ENCODE measurements around the gene ZNF91. TPM values are rescaled to one million over a fixed set of nuclear protein-coding genes. Genes with fewer than 3 reads are reported as not detected.

Gene ZNF91
- total and polyA plus RNA-seq, 2 donors (not counting 1 experiment from before 2014, with no cell fraction given): 10.9 to 17.8 TPM

- no peak overlapping the region for H3K27ac ChIP-seq (ENCODE audit: insufficient read depth, low read length)
- H3K36me3 ChIP-seq (ENCODE audit: control insufficient read depth, insufficient read depth, low read length): peaks cover 1% of the 10 kb centered on the region
- H3K79me2 ChIP-seq (ENCODE audit: control insufficient read depth, insufficient read depth, low read length): peaks cover 50% of the 10 kb centered on the region
- H3K9me3 ChIP-seq (ENCODE audit: control insufficient read depth, insufficient read depth, low read depth, low read length): no peaks in the 10 kb centered on the region
- H3K9ac ChIP-seq (ENCODE audit: insufficient read depth, low read length): no peak overlapping the region
- no peak overlapping the region for H3K4me3 ChIP-seq (replicated peaks in 1 of 4; ENCODE audit: control extremely low read depth in 1 of 4, insufficient read depth in 1 of 4, low read depth in 3 of 4, low read length in 4 of 4)
- H3K4me2 ChIP-seq (ENCODE audit: extremely low read depth, insufficient read depth, low read length): no peak overlapping the region
- no peak overlapping the region for H2AFZ ChIP-seq (ENCODE audit: low read length)
- DNase-seq (ENCODE audit: low read depth in 2 of 2): no peak
- no peaks in the 10 kb centered on the region for H3K4me1 ChIP-seq (ENCODE audit: control insufficient read depth, extremely low read depth, insufficient read depth, low read length)
- H4K20me1 ChIP-seq (ENCODE audit: control insufficient read depth, extremely low read depth, insufficient read depth, low read length): no peaks in the 10 kb centered on the region
- TF ChIP-seq EZH2 (IDR thresholded peaks at IDR 0.05; ENCODE audit: low read length, missing control alignments): no peak
- TF ChIP-seq, protein P1, sequence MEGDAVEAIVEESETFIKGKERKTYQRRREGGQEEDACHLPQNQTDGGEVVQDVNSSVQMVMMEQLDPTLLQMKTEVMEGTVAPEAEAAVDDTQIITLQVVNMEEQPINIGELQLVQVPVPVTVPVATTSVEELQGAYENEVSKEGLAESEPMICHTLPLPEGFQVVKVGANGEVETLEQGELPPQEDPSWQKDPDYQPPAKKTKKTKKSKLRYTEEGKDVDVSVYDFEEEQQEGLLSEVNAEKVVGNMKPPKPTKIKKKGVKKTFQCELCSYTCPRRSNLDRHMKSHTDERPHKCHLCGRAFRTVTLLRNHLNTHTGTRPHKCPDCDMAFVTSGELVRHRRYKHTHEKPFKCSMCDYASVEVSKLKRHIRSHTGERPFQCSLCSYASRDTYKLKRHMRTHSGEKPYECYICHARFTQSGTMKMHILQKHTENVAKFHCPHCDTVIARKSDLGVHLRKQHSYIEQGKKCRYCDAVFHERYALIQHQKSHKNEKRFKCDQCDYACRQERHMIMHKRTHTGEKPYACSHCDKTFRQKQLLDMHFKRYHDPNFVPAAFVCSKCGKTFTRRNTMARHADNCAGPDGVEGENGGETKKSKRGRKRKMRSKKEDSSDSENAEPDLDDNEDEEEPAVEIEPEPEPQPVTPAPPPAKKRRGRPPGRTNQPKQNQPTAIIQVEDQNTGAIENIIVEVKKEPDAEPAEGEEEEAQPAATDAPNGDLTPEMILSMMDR (conservative IDR thresholded peaks at IDR 0.05 in 1 of 2, IDR thresholded peaks at IDR 0.05 in 1 of 2; ENCODE audit: low read depth in 1 of 2, low read length in 2 of 2): no peak
- no peaks in the 10 kb centered on the region for H3K27me3 ChIP-seq (ENCODE audit: control insufficient read depth, insufficient read depth, low read length)
Measured at GRCh38 chr19:23384858-23385257, 10.4 kb downstream of the ZNF91 start.

DNA sequence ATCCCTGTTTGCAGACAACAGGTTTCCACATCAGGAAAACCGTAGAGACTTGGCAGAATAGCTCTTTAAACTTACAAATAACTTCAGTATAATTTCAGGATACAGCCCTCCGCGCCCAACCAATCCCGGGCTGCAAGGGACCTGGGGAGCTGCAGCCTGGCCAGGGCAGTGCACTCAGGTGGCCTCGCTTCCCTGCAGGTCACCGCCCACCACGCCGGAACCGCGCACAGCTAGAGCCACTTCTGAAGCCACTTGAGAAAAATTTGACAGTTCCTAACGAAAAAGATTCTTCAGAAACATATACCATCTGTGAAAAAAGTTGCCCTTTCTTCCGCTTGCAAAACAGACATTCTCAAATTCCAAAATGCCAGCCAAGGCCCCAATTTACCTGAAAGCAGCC, 11.1 kb downstream of the ZNF91 start:
- Histone ChIP-seq H3K9ac (ENCODE audit: insufficient read depth, low read length) (no peak overlapping the region), H2AFZ (ENCODE audit: low read length) (no peak overlapping the region), H3K4me2 (ENCODE audit: extremely low read depth, insufficient read depth, low read length) (no peak overlapping the region), H3K79me2 (ENCODE audit: control insufficient read depth, insufficient read depth, low read length) (peaks cover 48% of the 10 kb centered on the region), H3K36me3 (ENCODE audit: control insufficient read depth, insufficient read depth, low read length) (no peaks in the 10 kb centered on the region), H3K27me3 (ENCODE audit: control insufficient read depth, insufficient read depth, low read length) (no peaks in the 10 kb centered on the region), H3K4me3 (replicated peaks in 1 of 4; ENCODE audit: control extremely low read depth in 1 of 4, insufficient read depth in 1 of 4, low read depth in 3 of 4, low read length in 4 of 4) (no peak overlapping the region), H3K4me1 (ENCODE audit: control insufficient read depth, extremely low read depth, insufficient read depth, low read length) (no peaks in the 10 kb centered on the region), H4K20me1 (ENCODE audit: control insufficient read depth, extremely low read depth, insufficient read depth, low read length) (no peaks in the 10 kb centered on the region), H3K9me3 (ENCODE audit: control insufficient read depth, insufficient read depth, low read depth, low read length) (no peaks in the 10 kb centered on the region), H3K27ac (ENCODE audit: insufficient read depth, low read length) (no peak overlapping the region)
- TF ChIP-seq, protein P1 (conservative IDR thresholded peaks at IDR 0.05 in 1 of 2, IDR thresholded peaks at IDR 0.05 in 1 of 2; ENCODE audit: low read depth in 1 of 2, low read length in 2 of 2): no peak
- TF ChIP-seq EZH2 (IDR thresholded peaks at IDR 0.05; ENCODE audit: low read length, missing control alignments): no peak
- DNase-seq (ENCODE audit: low read depth in 2 of 2): no peak

DNA sequence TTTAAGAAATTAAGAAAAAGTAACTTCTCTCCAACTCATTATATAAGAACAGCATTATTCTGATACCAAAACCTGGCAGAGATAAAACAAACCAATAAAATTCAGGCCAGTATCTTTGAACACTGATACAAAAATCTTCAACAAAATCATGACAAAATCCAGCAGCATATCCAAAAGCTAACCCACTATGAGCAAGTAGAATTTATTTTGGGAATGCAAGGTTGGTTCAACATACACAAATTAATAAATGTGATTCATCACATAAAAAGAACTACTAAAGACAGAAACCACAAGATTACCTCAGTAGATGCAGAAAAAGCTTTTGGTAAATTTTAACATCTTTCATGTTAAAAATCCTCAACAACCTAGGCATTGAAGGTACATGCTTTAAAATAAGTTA, 12.3 kb downstream of the ZNF91 start:
- Histone ChIP-seq H4K20me1 (ENCODE audit: control insufficient read depth, extremely low read depth, insufficient read depth, low read length) (no peaks in the 10 kb centered on the region), H3K27me3 (ENCODE audit: control insufficient read depth, insufficient read depth, low read length) (no peaks in the 10 kb centered on the region)

More for the DNA sequence above, 12.3 kb downstream of the ZNF91 start:
- Histone ChIP-seq H3K79me2 (ENCODE audit: control insufficient read depth, insufficient read depth, low read length) (peaks cover 45% of the 10 kb centered on the region), H3K9me3 (ENCODE audit: control insufficient read depth, insufficient read depth, low read depth, low read length) (no peaks in the 10 kb centered on the region), H3K4me2 (ENCODE audit: extremely low read depth, insufficient read depth, low read length) (no peak overlapping the region), H3K4me1 (ENCODE audit: control insufficient read depth, extremely low read depth, insufficient read depth, low read length) (no peaks in the 10 kb centered on the region), H3K9ac (ENCODE audit: insufficient read depth, low read length) (no peak overlapping the region), H2AFZ (ENCODE audit: low read length) (no peak overlapping the region), H3K36me3 (ENCODE audit: control insufficient read depth, insufficient read depth, low read length) (no peaks in the 10 kb centered on the region), H3K4me3 (replicated peaks in 1 of 4; ENCODE audit: control extremely low read depth in 1 of 4, insufficient read depth in 1 of 4, low read depth in 3 of 4, low read length in 4 of 4) (no peak overlapping the region), H3K27ac (ENCODE audit: insufficient read depth, low read length) (no peak overlapping the region)
- TF ChIP-seq EZH2 (IDR thresholded peaks at IDR 0.05; ENCODE audit: low read length, missing control alignments): no peak
- TF ChIP-seq, protein P1 (conservative IDR thresholded peaks at IDR 0.05 in 1 of 2, IDR thresholded peaks at IDR 0.05 in 1 of 2; ENCODE audit: low read depth in 1 of 2, low read length in 2 of 2): no peak
- no peak for DNase-seq (ENCODE audit: low read depth in 2 of 2)

Measured in fibroblast of lung (primary cell).